Measurements from ENCODE around the gene GTF2F2.

DNA sequence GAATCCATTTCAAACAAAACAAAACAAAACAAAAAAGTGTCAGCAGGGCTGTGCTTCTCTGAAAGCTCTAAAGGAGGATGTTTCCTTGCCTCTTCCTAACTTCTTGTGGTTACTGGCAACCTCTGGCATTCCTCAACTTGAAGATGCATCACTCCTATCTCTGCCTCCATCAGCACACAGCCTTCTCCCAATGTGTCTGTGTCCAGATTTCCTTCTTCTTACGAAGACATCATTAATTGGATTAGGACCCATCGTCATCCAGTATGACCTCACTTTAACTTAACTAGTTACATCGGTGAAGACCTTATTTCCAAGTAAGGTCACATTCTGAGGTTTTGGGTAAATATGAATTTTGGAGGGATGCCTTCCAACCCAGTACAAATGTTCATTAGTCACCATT, 33.8 kb upstream of the GTF2F2 start:
- TF ChIP-seq, protein P1, sequence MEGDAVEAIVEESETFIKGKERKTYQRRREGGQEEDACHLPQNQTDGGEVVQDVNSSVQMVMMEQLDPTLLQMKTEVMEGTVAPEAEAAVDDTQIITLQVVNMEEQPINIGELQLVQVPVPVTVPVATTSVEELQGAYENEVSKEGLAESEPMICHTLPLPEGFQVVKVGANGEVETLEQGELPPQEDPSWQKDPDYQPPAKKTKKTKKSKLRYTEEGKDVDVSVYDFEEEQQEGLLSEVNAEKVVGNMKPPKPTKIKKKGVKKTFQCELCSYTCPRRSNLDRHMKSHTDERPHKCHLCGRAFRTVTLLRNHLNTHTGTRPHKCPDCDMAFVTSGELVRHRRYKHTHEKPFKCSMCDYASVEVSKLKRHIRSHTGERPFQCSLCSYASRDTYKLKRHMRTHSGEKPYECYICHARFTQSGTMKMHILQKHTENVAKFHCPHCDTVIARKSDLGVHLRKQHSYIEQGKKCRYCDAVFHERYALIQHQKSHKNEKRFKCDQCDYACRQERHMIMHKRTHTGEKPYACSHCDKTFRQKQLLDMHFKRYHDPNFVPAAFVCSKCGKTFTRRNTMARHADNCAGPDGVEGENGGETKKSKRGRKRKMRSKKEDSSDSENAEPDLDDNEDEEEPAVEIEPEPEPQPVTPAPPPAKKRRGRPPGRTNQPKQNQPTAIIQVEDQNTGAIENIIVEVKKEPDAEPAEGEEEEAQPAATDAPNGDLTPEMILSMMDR (IDR thresholded peaks at IDR 0.05), result no peak
- TF ChIP-seq, protein P2, sequence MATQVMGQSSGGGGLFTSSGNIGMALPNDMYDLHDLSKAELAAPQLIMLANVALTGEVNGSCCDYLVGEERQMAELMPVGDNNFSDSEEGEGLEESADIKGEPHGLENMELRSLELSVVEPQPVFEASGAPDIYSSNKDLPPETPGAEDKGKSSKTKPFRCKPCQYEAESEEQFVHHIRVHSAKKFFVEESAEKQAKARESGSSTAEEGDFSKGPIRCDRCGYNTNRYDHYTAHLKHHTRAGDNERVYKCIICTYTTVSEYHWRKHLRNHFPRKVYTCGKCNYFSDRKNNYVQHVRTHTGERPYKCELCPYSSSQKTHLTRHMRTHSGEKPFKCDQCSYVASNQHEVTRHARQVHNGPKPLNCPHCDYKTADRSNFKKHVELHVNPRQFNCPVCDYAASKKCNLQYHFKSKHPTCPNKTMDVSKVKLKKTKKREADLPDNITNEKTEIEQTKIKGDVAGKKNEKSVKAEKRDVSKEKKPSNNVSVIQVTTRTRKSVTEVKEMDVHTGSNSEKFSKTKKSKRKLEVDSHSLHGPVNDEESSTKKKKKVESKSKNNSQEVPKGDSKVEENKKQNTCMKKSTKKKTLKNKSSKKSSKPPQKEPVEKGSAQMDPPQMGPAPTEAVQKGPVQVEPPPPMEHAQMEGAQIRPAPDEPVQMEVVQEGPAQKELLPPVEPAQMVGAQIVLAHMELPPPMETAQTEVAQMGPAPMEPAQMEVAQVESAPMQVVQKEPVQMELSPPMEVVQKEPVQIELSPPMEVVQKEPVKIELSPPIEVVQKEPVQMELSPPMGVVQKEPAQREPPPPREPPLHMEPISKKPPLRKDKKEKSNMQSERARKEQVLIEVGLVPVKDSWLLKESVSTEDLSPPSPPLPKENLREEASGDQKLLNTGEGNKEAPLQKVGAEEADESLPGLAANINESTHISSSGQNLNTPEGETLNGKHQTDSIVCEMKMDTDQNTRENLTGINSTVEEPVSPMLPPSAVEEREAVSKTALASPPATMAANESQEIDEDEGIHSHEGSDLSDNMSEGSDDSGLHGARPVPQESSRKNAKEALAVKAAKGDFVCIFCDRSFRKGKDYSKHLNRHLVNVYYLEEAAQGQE (IDR thresholded peaks at IDR 0.05; ENCODE audit: insufficient read depth in 1 of 2, low read depth in 2 of 2, low read length in 1 of 2), result no peak
- TF ChIP-seq POLR2AphosphoS5 (IDR thresholded peaks at IDR 0.05; ENCODE audit: low read depth, low read length), result no peak

Measured in Panc1 (cell line).